Keratinocyte (primary cell): ENCODE data around the gene SIRPG. TPM values are rescaled to one million over a fixed set of nuclear protein-coding genes. Genes with fewer than 3 reads are reported as not detected.

Experiments used
- DNase-seq: peaks from one replicate; pipeline ENCODE4 v3.0.0-alpha.2; 2011; ENCODE audit warnings: low read depth, missing footprints, low spot score
- FAIRE-seq: peaks from 2 replicates; lab custom pipeline; 2011; peaks lifted over from hg19 to GRCh38; lab: Jason Lieb, UNC
- H2AFZ ChIP-seq: 2 replicates; pipeline ENCODE4 v1.6.0; 2012; ENCODE audit warnings: low read length, control low read depth, inconsistent platforms; ENCODE audit not compliant: control insufficient read depth
- H3K27ac ChIP-seq: 2 replicates; pipeline ENCODE4 v1.5.1; 2011; ENCODE audit warnings: low read length; ENCODE audit not compliant: control insufficient read depth, insufficient read depth
- H3K27me3 ChIP-seq: 3 replicates; pipeline ENCODE4 v1.6.0; 2011; ENCODE audit warnings: low read length; ENCODE audit not compliant: control insufficient read depth, insufficient read depth; ENCODE audit errors: extremely low read depth
- H3K36me3 ChIP-seq, 2 experiments: 2 replicates in 1 of 2; 3 replicates in 1 of 2; pipeline ENCODE4 v1.5.1; 2011; ENCODE audit warnings: low read length in 2 of 2, mild to moderate bottlenecking in 1 of 2; ENCODE audit not compliant: control insufficient read depth in 2 of 2, insufficient read depth in 2 of 2; ENCODE audit errors: extremely low read depth in 1 of 2
- H3K4me1 ChIP-seq: 3 replicates; pipeline ENCODE4 v1.5.1; 2011; ENCODE audit warnings: low read length; ENCODE audit not compliant: control insufficient read depth, insufficient read depth; ENCODE audit errors: extremely low read depth
- H3K4me2 ChIP-seq: 3 replicates; pipeline ENCODE4 v1.6.0; 2011; ENCODE audit warnings: low read depth, low read length; ENCODE audit not compliant: control insufficient read depth, insufficient read depth; ENCODE audit errors: extremely low read depth
- H3K4me3 ChIP-seq, 3 experiments: fragments of 200-600 bp in 1 of 3; sonication (generic) in 1 of 3; 2 replicates in 2 of 3; 3 replicates in 1 of 3; pipeline ENCODE4 v1.5.1; 2011 to 2016; ENCODE audit warnings: low read length in 3 of 3, mild to moderate bottlenecking in 3 of 3, control low read depth in 2 of 3, inconsistent platforms in 1 of 3, low read depth in 1 of 3, mixed read lengths in 1 of 3, mixed run types in 1 of 3, moderate library complexity in 1 of 3; ENCODE audit not compliant: control insufficient read depth in 2 of 3, insufficient read depth in 2 of 3; ENCODE audit errors: extremely low read depth in 1 of 3
- H3K79me2 ChIP-seq: 2 replicates; pipeline ENCODE4 v1.6.0; 2012; ENCODE audit warnings: low read length; ENCODE audit not compliant: control insufficient read depth, insufficient read depth
- H3K9ac ChIP-seq: 3 replicates; pipeline ENCODE4 v1.6.0; 2011; ENCODE audit warnings: low read length; ENCODE audit not compliant: control insufficient read depth, insufficient read depth; ENCODE audit errors: extremely low read depth
- H3K9me1 ChIP-seq: 3 replicates; pipeline ENCODE4 v1.6.0; 2011; ENCODE audit warnings: low read length; ENCODE audit not compliant: control insufficient read depth, insufficient read depth; ENCODE audit errors: extremely low read depth
- H3K9me3 ChIP-seq: 2 replicates; pipeline ENCODE4 v1.5.1; 2012; ENCODE audit warnings: low read depth, low read length; ENCODE audit not compliant: control insufficient read depth
- H4K20me1 ChIP-seq: 3 replicates; pipeline ENCODE4 v1.6.0; 2011; ENCODE audit warnings: low read length; ENCODE audit not compliant: control insufficient read depth, insufficient read depth; ENCODE audit errors: extremely low read depth
- CTCF ChIP-seq, 3 experiments: IDR thresholded peaks in 1 of 3; conservative IDR thresholded peaks in 1 of 3; optimal IDR thresholded peaks in 1 of 3; 2 replicates in 2 of 3; 3 replicates in 1 of 3; pipeline versions ENCODE3 to v1.5.1; 2011; ENCODE audit warnings: low read length in 3 of 3, mild to moderate bottlenecking in 3 of 3, moderate library complexity in 2 of 3, control low read depth in 1 of 3, inconsistent platforms in 1 of 3; ENCODE audit not compliant: insufficient read depth in 2 of 3; ENCODE audit errors: extremely low read depth in 1 of 3
- EZH2 ChIP-seq: IDR thresholded peaks from one replicate; pipeline ENCODE4 v1.6.1; 2012; ENCODE audit warnings: inconsistent platforms, mild to moderate bottlenecking, low read length, moderate library complexity
- dilution Hi-C: fragments of 300-500 bp; cut with MboI; formaldehyde crosslinking; loops from one replicate; pipeline ENCODE4 v1.7.0; 2020; ENCODE audit warnings: low sequenced_read_pairs; ENCODE audit not compliant: extremely low pct_ligation_motif_present
- polyA plus RNA-seq, 5 experiments: library from polyadenylated mRNA; depleted of rRNA in 3 of 5; stranded (reverse) in 3 of 5; stranded (forward) in 1 of 5; unstranded in 1 of 5; fragments of >200 nt; gene quantifications; 1 replicate in 1 of 5; 2 replicates in 3 of 5; 3 replicates in 1 of 5; pipeline versions ENCODE4 v1.2.1 to v1.2.3, GENCODE V29; 2011 to 2012; ENCODE audit warnings: missing spikeins in 2 of 5, low read depth in 1 of 5, low replicate concordance in 1 of 5

The SIRPG gene
- polyA plus RNA-seq, 1 donor (not counting 4 experiments of a cell fraction or from before 2014, with no cell fraction given): not detected

GRCh38 chr20:1588533-1589460 lies 68.8 kb downstream of the SIRPG start:
- FAIRE-seq (no peak), DNase-seq (no peak)
- H3K27me3 ChIP-seq: no peaks in the 10 kb centered on the region
- no peak for TF ChIP-seq EZH2
- no peak for TF ChIP-seq CTCF (optimal IDR thresholded peaks at IDR 0.05 in 1 of 3, IDR thresholded peaks at IDR 0.05 in 1 of 3, conservative IDR thresholded peaks at IDR 0.05 in 1 of 3; ENCODE audit: extremely low read depth in 1 of 3, insufficient read depth in 2 of 3, low read length in 3 of 3)
- H3K27ac ChIP-seq: no peak overlapping the region
- no peaks in the 10 kb centered on the region for H3K9me1 ChIP-seq
- no peak overlapping the region for H3K4me2 ChIP-seq
- dilution Hi-C loops: no loop called here
- no peaks in the 10 kb centered on the region for H3K79me2 ChIP-seq
- H3K4me3 ChIP-seq: no peak overlapping the region
- H2AFZ ChIP-seq: no peak overlapping the region
- H3K9me3 ChIP-seq: no peaks in the 10 kb centered on the region
- no peaks in the 10 kb centered on the region for H4K20me1 ChIP-seq
- H3K36me3 ChIP-seq: no peaks in the 10 kb centered on the region
- no peaks in the 10 kb centered on the region for H3K4me1 ChIP-seq
- H3K9ac ChIP-seq: no peak overlapping the region

- no peaks in the 10 kb centered on the region for H3K27me3 ChIP-seq
- no peaks in the 10 kb centered on the region for H3K36me3 ChIP-seq
- H3K27ac ChIP-seq: no peak overlapping the region
- H4K20me1 ChIP-seq: no peaks in the 10 kb centered on the region
- FAIRE-seq (no peak), DNase-seq (no peak)
- no peak overlapping the region for H3K4me3 ChIP-seq
- no peaks in the 10 kb centered on the region for H3K9me3 ChIP-seq
- H3K9ac ChIP-seq: no peak overlapping the region
- no peaks in the 10 kb centered on the region for H3K4me1 ChIP-seq
- H3K4me2 ChIP-seq: no peak overlapping the region
- H2AFZ ChIP-seq: no peak overlapping the region
- TF ChIP-seq EZH2 (no peak), CTCF (optimal IDR thresholded peaks at IDR 0.05 in 1 of 3, IDR thresholded peaks at IDR 0.05 in 1 of 3, conservative IDR thresholded peaks at IDR 0.05 in 1 of 3; ENCODE audit: extremely low read depth in 1 of 3, insufficient read depth in 2 of 3, low read length in 3 of 3) (no peak)
- dilution Hi-C loops: no loop called here
- no peaks in the 10 kb centered on the region for H3K9me1 ChIP-seq
- H3K79me2 ChIP-seq: no peaks in the 10 kb centered on the region
Observed at GRCh38 chr20:1587781-1588532, 69.6 kb downstream of the SIRPG start.
